Urinary bladder (tissue), 4 donors: ENCODE data around the gene WDTC1. TPM values are rescaled to one million over a fixed set of nuclear protein-coding genes. Genes with fewer than 3 reads are reported as not detected.
"Not testable (repeated sequence)": the region's sequence is repeated elsewhere in the genome, so short reads cannot be mapped to it uniquely, and the experiment has no call there.

ENCODE experiments used
- DNase-seq: peaks from one replicate; pipeline ENCODE4 v3.0.0-alpha.2; 2015; ENCODE audit errors: extremely low spot score
- H3K27ac ChIP-seq: one replicate; pipeline ENCODE4 v1.5.1; 2013; ENCODE audit warnings: low read depth, mild to moderate bottlenecking, moderate library complexity
- H3K36me3 ChIP-seq: one replicate; pipeline ENCODE4 v1.6.1; 2013; ENCODE audit warnings: mild to moderate bottlenecking, moderate library complexity; ENCODE audit not compliant: insufficient read depth
- H3K4me1 ChIP-seq: one replicate; pipeline ENCODE4 v1.6.1; 2013; ENCODE audit warnings: mild to moderate bottlenecking, moderate library complexity; ENCODE audit not compliant: insufficient read depth
- H3K4me3 ChIP-seq: one replicate; pipeline ENCODE4 v1.5.1; 2013; ENCODE audit warnings: low read depth, low read length
- WGBS: extraction: QIAGEN DNeasy Blood & Tissue Kit; methylation state at CpG from one replicate; pipeline ENCODE4 v1.1.7; 2013; 5-methylcytosine and 5-hydroxymethylcytosine counted together
- polyA plus RNA-seq: library from polyadenylated mRNA; stranded (reverse); fragments of 200-250 nt; gene quantifications from one replicate; pipeline ENCODE4 v1.2.3, GENCODE V29; 2013
- total RNA-seq: library from RNA; depleted of rRNA; stranded (reverse); fragments of >200 nt; gene quantifications from one replicate; pipeline ENCODE4 v1.2.3, GENCODE V29; 2014
- donor health status: healthy with polysubstance abuse.
- donor health status: healthy.

Gene WDTC1
- total RNA-seq (16.5 TPM), polyA plus RNA-seq (39.8 TPM)

- DNase-seq, result peak; percentile 87
- peaks cover 3% of the 10 kb centered on the region for H3K4me1 ChIP-seq
- H3K27ac ChIP-seq, result peak within 1 kb of the TSS; percentile 38
- H3K4me3 ChIP-seq, result peak within 1 kb of the TSS; percentile 100
- 1% methylated on average over 71 of the region's 71 CpGs for WGBS
- H3K36me3 ChIP-seq, result no peaks in the 10 kb centered on the region
Measured at GRCh38 chr1:27234049-27234882, at the start of gene WDTC1. Gene WDTC1, plus strand, starts transcription at chr1:27234632. Its CDS starts 26,423 bp downstream, at chr1:27261055.

- H3K4me1 ChIP-seq, H3K36me3 ChIP-seq, H3K27ac ChIP-seq, DNase-seq, H3K4me3 ChIP-seq: not testable (repeated sequence)
- 82% methylated on average over 3 of the region's 3 CpGs for WGBS
Measured at GRCh38 chr1:27184665-27185064, 49.8 kb upstream of the WDTC1 start.

- no peaks in the 10 kb centered on the region for H3K36me3 ChIP-seq
- no peak for DNase-seq
- no peaks in the 10 kb centered on the region for H3K4me1 ChIP-seq
- WGBS, result 78% methylated on average over 8 of the region's 8 CpGs
- H3K4me3 ChIP-seq, result no peak overlapping the region
- H3K27ac ChIP-seq, result no peak overlapping the region
Measured at GRCh38 chr1:27192039-27192529, 42.3 kb upstream of the WDTC1 start.

GRCh38 chr1:27193194-27193593 lies 41.2 kb upstream of the WDTC1 start:
- DNase-seq, result no peak
- Histone ChIP-seq H3K4me1 (no peaks in the 10 kb centered on the region), H3K4me3 (no peak overlapping the region), H3K27ac (no peak overlapping the region), H3K36me3 (no peaks in the 10 kb centered on the region)
- WGBS, result 99% methylated on average over 1 of the region's 1 CpG

GRCh38 chr1:27201295-27201694 lies 33.1 kb upstream of the WDTC1 start:
- 94% methylated on average over 24 of the region's 24 CpGs for WGBS
- no peaks in the 10 kb centered on the region for H3K36me3 ChIP-seq
- no peak for DNase-seq

GRCh38 chr1:27203946-27204345 lies 30.5 kb upstream of the WDTC1 start:
- Histone ChIP-seq H3K4me1 (no peaks in the 10 kb centered on the region), H3K36me3 (no peaks in the 10 kb centered on the region), H3K4me3 (no peak overlapping the region), H3K27ac (no peak overlapping the region)
- 86% methylated on average over 1 of the region's 1 CpG for WGBS
- no peak for DNase-seq

More at GRCh38 chr1:27201295-27201694, 33.1 kb upstream of the WDTC1 start:
- no peak overlapping the region for H3K4me3 ChIP-seq
- no peaks in the 10 kb centered on the region for H3K4me1 ChIP-seq
- no peak overlapping the region for H3K27ac ChIP-seq

- H3K4me3 ChIP-seq, H3K36me3 ChIP-seq, H3K4me1 ChIP-seq, H3K27ac ChIP-seq, DNase-seq: not testable (repeated sequence)
- 79% methylated on average over 1 of the region's 1 CpG for WGBS
Measured at GRCh38 chr1:27207238-27207637, 27.2 kb upstream of the WDTC1 start.

GRCh38 chr1:27208143-27208850 lies 26.1 kb upstream of the WDTC1 start:
- H3K36me3 ChIP-seq, H3K4me3 ChIP-seq, H3K27ac ChIP-seq, DNase-seq, H3K4me1 ChIP-seq: not testable (repeated sequence)
- 79% methylated on average over 11 of the region's 11 CpGs for WGBS

- Histone ChIP-seq H3K36me3 (no peaks in the 10 kb centered on the region), H3K27ac (no peak overlapping the region), H3K4me3 (no peak overlapping the region), H3K4me1 (no peaks in the 10 kb centered on the region)
- DNase-seq, result no peak
- WGBS, result 84% methylated on average over 7 of the region's 7 CpGs
Measured at GRCh38 chr1:27216466-27216865, 18.0 kb upstream of the WDTC1 start.

- DNase-seq, result no peak
- Histone ChIP-seq H3K36me3 (no peaks in the 10 kb centered on the region), H3K4me1 (no peaks in the 10 kb centered on the region), H3K4me3 (no peak overlapping the region), H3K27ac (no peak overlapping the region)
- 94% methylated on average over 6 of the region's 6 CpGs for WGBS
Measured at GRCh38 chr1:27217401-27217800, 17.0 kb upstream of the WDTC1 start.

- H3K27ac ChIP-seq, result no peak overlapping the region
- no peaks in the 10 kb centered on the region for H3K4me1 ChIP-seq
- WGBS, result 95% methylated on average over 3 of the region's 3 CpGs
- no peaks in the 10 kb centered on the region for H3K36me3 ChIP-seq
- no peak overlapping the region for H3K4me3 ChIP-seq
- no peak for DNase-seq
Measured at GRCh38 chr1:27218736-27219135, 15.7 kb upstream of the WDTC1 start.

- H3K27ac ChIP-seq, result no peak overlapping the region
- 15% methylated on average over 2 of the region's 2 CpGs for WGBS
- no peaks in the 10 kb centered on the region for H3K4me1 ChIP-seq
- no peak overlapping the region for H3K4me3 ChIP-seq
- H3K36me3 ChIP-seq, result no peaks in the 10 kb centered on the region
- no peak for DNase-seq
Measured at GRCh38 chr1:27220096-27220495, 14.3 kb upstream of the WDTC1 start.

- DNase-seq, H3K36me3 ChIP-seq: not testable (repeated sequence)
- WGBS, result 56% methylated on average over 4 of the region's 5 CpGs
Measured at GRCh38 chr1:27220702-27221497, 13.5 kb upstream of the WDTC1 start.

More at GRCh38 chr1:27220702-27221497, 13.5 kb upstream of the WDTC1 start:
- H3K4me1 ChIP-seq, H3K4me3 ChIP-seq, H3K27ac ChIP-seq: not testable (repeated sequence)
